AG09309 (cell line): ENCODE measurements around the gene IDI2.
"Not testable (repeated sequence)": the region's sequence is repeated elsewhere in the genome, so short reads cannot be mapped to it uniquely, and the experiment has no call there.

ENCODE experiments used
- DNase-seq: peaks from one replicate; pipeline ENCODE4 v3.0.0-alpha.2; 2010; ENCODE audit warnings: low read depth
- H3K4me3 ChIP-seq: 2 replicates; pipeline ENCODE4 v1.5.1; 2011; ENCODE audit warnings: mild to moderate bottlenecking, low read depth, low read length, moderate library complexity; ENCODE audit not compliant: control insufficient read depth
- TF ChIP-seq, protein P1 (sequence below): IDR thresholded peaks from 2 replicates; pipeline ENCODE4 v1.5.1; 2011; ENCODE audit warnings: mild to moderate bottlenecking, low read depth, low read length, inconsistent platforms; ENCODE audit not compliant: insufficient read depth, control insufficient read depth; ENCODE audit errors: missing control alignments

The IDI2 gene

DNA sequence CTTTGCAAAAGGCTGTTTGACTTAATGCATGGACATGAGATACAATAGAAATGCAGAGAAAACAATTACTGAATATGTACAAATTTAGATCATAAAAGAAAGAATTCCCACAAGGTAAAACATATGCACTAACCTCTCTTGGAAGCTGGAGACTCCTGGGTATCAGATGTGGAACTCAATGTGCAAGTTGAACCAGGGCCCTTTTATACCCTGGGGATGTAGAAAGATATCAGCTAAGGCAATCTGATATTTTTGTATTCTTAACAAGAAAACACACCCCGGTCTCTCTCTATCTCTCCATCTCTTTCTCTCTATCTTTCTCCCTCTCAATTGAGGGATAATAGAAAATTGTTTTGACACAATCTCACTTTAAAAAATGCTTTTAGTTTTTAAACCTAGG lies at the start of gene IDI2:
IDI2 (minus strand) TSS at position 177 of the 400 bp plus-strand sequence. CDS start 1,136 bp downstream, outside the sequence.
- H3K4me3 ChIP-seq, result no peak within 1 kb of the TSS
- TF ChIP-seq, protein P1, sequence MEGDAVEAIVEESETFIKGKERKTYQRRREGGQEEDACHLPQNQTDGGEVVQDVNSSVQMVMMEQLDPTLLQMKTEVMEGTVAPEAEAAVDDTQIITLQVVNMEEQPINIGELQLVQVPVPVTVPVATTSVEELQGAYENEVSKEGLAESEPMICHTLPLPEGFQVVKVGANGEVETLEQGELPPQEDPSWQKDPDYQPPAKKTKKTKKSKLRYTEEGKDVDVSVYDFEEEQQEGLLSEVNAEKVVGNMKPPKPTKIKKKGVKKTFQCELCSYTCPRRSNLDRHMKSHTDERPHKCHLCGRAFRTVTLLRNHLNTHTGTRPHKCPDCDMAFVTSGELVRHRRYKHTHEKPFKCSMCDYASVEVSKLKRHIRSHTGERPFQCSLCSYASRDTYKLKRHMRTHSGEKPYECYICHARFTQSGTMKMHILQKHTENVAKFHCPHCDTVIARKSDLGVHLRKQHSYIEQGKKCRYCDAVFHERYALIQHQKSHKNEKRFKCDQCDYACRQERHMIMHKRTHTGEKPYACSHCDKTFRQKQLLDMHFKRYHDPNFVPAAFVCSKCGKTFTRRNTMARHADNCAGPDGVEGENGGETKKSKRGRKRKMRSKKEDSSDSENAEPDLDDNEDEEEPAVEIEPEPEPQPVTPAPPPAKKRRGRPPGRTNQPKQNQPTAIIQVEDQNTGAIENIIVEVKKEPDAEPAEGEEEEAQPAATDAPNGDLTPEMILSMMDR, result no peak
- no peak for DNase-seq

DNA sequence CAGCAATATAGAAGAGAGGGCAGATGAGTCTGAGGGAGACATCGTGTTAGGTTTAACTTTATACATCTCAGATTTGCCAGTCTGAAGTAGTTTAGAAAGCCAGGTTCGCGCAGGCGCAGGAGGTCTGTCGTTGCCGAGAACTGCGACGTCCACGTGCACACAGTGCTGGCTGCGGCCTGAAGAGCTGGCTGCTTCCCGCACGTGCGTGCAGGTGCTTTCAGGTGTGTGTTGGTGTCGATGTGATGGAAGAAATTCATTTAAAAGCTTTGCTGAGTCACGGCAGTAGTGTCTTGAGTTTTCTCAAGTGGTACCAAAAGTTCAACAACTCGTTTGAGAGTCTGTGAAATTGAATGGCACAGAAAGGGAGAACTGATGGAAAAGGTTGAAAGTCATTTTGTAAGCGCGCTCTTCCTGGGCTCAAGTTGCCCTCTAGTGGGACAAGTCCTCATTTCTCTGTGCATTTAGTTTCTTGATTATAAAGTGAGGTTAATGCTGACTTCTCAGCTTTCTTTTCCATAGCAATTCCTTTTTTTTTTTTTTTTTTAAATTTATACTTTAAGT lies 49.2 kb upstream of the IDI2 start:
- no peak overlapping the region for H3K4me3 ChIP-seq
- no peak for DNase-seq
- TF ChIP-seq, protein P1, result no peak

DNA sequence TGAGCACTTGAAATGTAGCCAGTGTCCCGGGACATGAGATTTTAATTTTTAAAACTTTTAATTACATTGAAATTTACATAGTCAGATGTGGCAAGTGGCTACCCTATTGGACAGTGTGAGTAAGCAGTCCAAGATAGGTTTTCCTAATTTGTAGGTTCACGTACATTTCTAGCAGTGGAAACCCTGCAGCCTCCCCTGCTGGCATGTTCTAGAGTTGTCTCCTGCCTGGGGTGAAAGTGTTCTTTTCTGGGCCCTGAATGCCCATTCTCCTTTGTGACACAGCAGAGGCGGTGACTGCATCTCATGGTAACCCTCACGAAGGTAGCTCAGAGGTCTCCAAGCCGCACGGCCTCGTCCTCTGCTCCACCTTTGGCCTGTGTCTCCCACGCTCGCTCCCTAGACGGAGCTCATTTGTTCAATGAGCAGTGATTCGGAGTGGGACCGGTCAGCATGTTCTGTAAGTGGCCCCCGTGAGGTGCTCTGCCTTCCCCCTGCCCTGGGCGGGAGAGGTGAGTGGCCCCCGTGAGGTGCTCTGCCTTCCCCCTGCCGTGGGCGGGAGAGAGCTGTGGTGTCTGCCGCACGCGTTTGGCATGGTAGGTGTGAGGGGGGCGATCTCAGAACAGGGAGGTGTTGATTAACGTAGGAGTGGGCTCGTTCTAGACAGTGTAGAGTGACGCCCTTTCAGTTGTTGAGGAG lies 48.5 kb upstream of the IDI2 start:
- no peak overlapping the region for H3K4me3 ChIP-seq
- DNase-seq, result no peak
- TF ChIP-seq, protein P1, result no peak

DNA sequence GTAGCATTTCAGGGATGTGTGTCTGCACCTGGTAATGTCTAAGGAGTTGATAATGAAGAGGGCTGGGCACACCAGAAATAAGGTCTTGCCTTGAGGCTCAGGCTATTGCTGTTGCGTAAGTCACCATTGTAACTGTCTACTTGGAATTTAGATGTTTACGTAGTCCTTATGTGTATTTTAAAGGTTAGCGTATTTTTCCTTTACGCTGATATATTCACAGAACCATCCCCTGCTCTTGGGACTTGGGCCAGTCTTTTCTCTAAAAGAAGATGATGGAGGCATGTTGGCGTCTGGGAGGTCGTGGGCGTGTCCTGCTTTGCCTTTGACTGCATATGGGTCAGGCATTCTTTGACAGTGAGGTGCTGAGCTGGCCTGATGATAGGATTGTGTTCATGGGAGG lies 45.3 kb upstream of the IDI2 start:
- DNase-seq, result no peak
- TF ChIP-seq, protein P1, result no peak
- no peak overlapping the region for H3K4me3 ChIP-seq

DNA sequence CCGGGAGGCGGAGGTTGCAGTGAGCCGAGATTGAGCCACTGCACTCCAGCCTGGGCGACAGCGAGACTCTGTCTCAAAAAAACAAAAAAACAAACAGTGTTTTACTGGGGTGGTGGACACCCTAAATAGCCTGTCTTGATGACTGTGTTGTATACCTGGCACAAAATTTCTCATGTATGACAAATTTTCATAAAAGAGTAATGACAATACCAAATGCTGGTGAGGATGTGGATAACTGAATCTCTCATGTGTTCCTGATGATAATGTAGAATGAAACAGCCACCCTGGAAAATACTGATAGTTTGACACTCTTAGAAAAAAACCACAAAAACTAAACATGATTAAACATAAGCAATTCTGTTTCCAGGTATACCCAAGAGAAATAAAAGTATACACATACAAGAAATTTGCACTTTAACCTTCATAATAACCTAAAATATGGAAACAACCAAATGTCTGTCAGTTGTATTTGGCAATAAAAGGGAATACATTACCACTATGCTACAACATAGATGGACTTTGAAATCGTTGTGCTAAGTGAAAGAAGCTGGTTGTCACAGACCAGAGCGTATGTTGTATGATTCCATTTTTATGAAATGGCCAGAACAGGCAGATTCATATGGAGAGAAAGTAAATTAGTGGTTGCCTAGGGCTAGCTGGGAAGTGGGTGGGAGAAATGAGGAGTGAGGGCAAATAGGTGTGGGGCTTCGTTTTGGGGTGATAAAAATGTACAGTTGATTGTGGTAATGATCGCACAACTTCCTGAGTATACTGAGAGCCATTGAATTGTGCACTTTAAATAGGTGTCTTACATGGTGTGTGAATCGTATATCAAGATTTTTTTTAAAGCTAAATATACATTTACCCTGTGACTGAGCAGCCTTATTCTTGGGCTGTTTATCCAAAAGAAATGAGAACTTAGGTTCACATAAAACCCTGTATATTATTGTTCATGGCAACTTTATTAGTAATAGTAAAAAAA lies 43.0 kb upstream of the IDI2 start:
- no peak overlapping the region for H3K4me3 ChIP-seq
- no peak for DNase-seq
- TF ChIP-seq, protein P1, result no peak

DNA sequence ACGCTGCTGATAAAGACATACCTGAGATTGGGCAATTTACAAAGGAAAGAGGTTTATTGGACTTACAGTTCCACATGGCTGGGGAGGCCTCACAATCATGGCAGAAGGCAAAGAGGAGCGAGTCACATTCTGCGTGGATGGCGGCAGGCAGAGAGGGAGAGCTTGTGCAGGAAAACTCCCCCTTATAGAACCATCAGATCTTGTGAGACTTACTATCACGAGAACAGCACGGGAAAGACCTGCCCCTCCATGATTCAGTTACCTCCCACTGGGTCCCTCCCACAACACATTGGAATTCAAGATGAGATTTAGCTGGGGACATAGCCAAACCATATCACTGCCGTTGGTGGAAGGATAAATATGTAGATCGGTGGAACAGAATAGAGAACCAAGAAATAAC lies 41.1 kb upstream of the IDI2 start:
- not testable (repeated sequence) for H3K4me3 ChIP-seq, DNase-seq

DNA sequence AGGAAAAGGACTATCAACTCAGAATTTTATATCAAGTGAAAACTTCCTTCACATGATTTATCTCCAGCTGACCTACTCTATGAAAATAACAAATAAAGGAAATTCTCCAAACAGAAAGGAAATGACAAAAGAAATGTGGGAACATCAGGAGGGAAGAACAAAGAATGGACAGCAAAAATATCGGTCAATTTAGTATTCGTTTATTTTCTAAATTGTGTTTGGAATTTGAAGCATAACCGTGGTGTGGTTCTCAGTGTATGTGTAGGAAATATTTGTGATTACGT lies 39.2 kb upstream of the IDI2 start:
- H3K4me3 ChIP-seq, result no peak overlapping the region
- TF ChIP-seq, protein P1, result no peak
- DNase-seq, result no peak
